Osteoblast (primary cell): ENCODE results near the gene SRC. TPM values are rescaled to one million over a fixed set of nuclear protein-coding genes. Genes with fewer than 3 reads are reported as not detected.

Experiments
- DNase-seq: peaks from one replicate; pipeline ENCODE4 v3.0.0; 2011; ENCODE audit warnings: low spot score, mixed read lengths; ENCODE audit not compliant: insufficient read length; ENCODE audit errors: missing footprints
- H2AFZ ChIP-seq: 2 replicates; pipeline ENCODE4 v1.6.0; 2011; ENCODE audit warnings: mild to moderate bottlenecking, low read length
- H3K27ac ChIP-seq: 2 replicates; pipeline ENCODE4 v1.5.1; 2011; ENCODE audit warnings: mild to moderate bottlenecking, low read depth, low read length, moderate library complexity
- H3K27me3 ChIP-seq: 2 replicates; pipeline ENCODE4 v1.6.0; 2012; ENCODE audit warnings: mild to moderate bottlenecking, control low read depth, inconsistent platforms, low read length, moderate library complexity; ENCODE audit not compliant: insufficient read depth
- H3K36me3 ChIP-seq: 2 replicates; pipeline ENCODE4 v1.5.1; 2011; ENCODE audit warnings: mild to moderate bottlenecking, low read length, control low read depth, moderate library complexity; ENCODE audit not compliant: insufficient read depth
- H3K4me1 ChIP-seq: 2 replicates; pipeline ENCODE4 v1.5.1; 2011; ENCODE audit warnings: mild to moderate bottlenecking, low read length, control low read depth, moderate library complexity; ENCODE audit not compliant: insufficient read depth
- H3K4me2 ChIP-seq: 2 replicates; pipeline ENCODE4 v1.6.0; 2011; ENCODE audit warnings: mild to moderate bottlenecking, low read length; ENCODE audit not compliant: insufficient read depth
- H3K4me3 ChIP-seq: fragments of 200-600 bp; sonication (generic); 3 replicates; pipeline ENCODE4 v1.5.1; 2012; ENCODE audit warnings: mild to moderate bottlenecking, low read length, inconsistent platforms; ENCODE audit not compliant: insufficient read depth
- H3K79me2 ChIP-seq: 2 replicates; pipeline ENCODE4 v1.6.0; 2012; ENCODE audit warnings: mild to moderate bottlenecking, low read length, control low read depth, inconsistent platforms; ENCODE audit not compliant: insufficient read depth
- H3K9me3 ChIP-seq: 2 replicates; pipeline ENCODE4 v1.5.1; 2011; ENCODE audit warnings: low read depth, low read length, control low read depth
- H4K20me1 ChIP-seq: 2 replicates; pipeline ENCODE4 v1.6.0; 2012; ENCODE audit warnings: mild to moderate bottlenecking, low read length, control low read depth; ENCODE audit not compliant: insufficient read depth
- CTCF ChIP-seq: IDR thresholded peaks from 2 replicates; pipeline ENCODE4 v1.5.1; 2011; ENCODE audit warnings: mild to moderate bottlenecking, low read depth, low read length, moderate library complexity; ENCODE audit errors: extremely low read depth
- total RNA-seq: library from RNA; depleted of rRNA; stranded (reverse); fragments of >200 nt; gene quantifications from 2 replicates; pipeline ENCODE4 v1.2.3, GENCODE V29; 2012

SRC gene
- total RNA-seq, 1 donor: 22.4 TPM

GRCh38 chr20:37340998-37341397 is 4.9 kb upstream of the SRC start:
- Histone ChIP-seq H4K20me1 (no peaks in the 10 kb centered on the region), H3K9me3 (no peaks in the 10 kb centered on the region), H3K27ac (no peak overlapping the region), H3K4me2 (no peak overlapping the region), H3K4me1 (peaks cover 6% of the 10 kb centered on the region), H3K36me3 (no peaks in the 10 kb centered on the region), H3K79me2 (no peaks in the 10 kb centered on the region), H3K27me3 (no peaks in the 10 kb centered on the region), H3K4me3 (no peak overlapping the region), H2AFZ (no peak overlapping the region)
- DNase-seq: no peak
- no peak for TF ChIP-seq CTCF

- H3K4me3 ChIP-seq: no peak overlapping the region
- DNase-seq: peak; percentile 62
- TF ChIP-seq CTCF: no peak
- no peak overlapping the region for H2AFZ ChIP-seq
- no peaks in the 10 kb centered on the region for H4K20me1 ChIP-seq
- H3K36me3 ChIP-seq: no peaks in the 10 kb centered on the region
- H3K4me2 ChIP-seq: no peak overlapping the region
- peaks cover 3% of the 10 kb centered on the region for H3K4me1 ChIP-seq
- no peak overlapping the region for H3K27ac ChIP-seq
- H3K79me2 ChIP-seq: peaks cover under 1% of the 10 kb centered on the region
- H3K9me3 ChIP-seq: no peaks in the 10 kb centered on the region
- no peaks in the 10 kb centered on the region for H3K27me3 ChIP-seq
These were observed 4.3 kb upstream of the SRC start for GRCh38 chr20:37341632-37342031.

GRCh38 chr20:37342231-37343177 is 3.4 kb upstream of the SRC start:
- H3K4me3 ChIP-seq: no peak overlapping the region
- peaks cover 10% of the 10 kb centered on the region for H3K79me2 ChIP-seq
- no peak overlapping the region for H3K4me2 ChIP-seq
- no peak overlapping the region for H2AFZ ChIP-seq
- H3K27me3 ChIP-seq: no peaks in the 10 kb centered on the region
- H3K27ac ChIP-seq: no peak overlapping the region
- H3K9me3 ChIP-seq: no peaks in the 10 kb centered on the region
- peak; percentile 24 for TF ChIP-seq CTCF
- no peaks in the 10 kb centered on the region for H3K36me3 ChIP-seq
- peaks cover 8% of the 10 kb centered on the region for H3K4me1 ChIP-seq
- no peak for DNase-seq
- peaks cover 5% of the 10 kb centered on the region for H4K20me1 ChIP-seq

GRCh38 chr20:37343212-37343993 is 2.5 kb upstream of the SRC start:
- TF ChIP-seq CTCF: no peak
- Histone ChIP-seq H3K27ac (no peak overlapping the region), H3K27me3 (no peaks in the 10 kb centered on the region), H3K79me2 (peaks cover 19% of the 10 kb centered on the region), H3K4me3 (no peak overlapping the region), H3K36me3 (no peaks in the 10 kb centered on the region), H2AFZ (no peak overlapping the region), H3K4me1 (peaks cover 8% of the 10 kb centered on the region), H3K4me2 (no peak overlapping the region), H3K9me3 (no peaks in the 10 kb centered on the region), H4K20me1 (peaks cover 12% of the 10 kb centered on the region)
- no peak for DNase-seq
